Stimulated activated CD4-positive, alpha-beta T cell treated with anti-CD3 and anti-CD28 coated beads, Interleukin-12 subunit alpha, Interleukin-12 subunit beta, amount 100 ng/mL, for 24 hours (primary cell): ENCODE data around the gene CDC23.
A peak's percentile ranks its signal among the peaks of the same experiment; 100 is the strongest.
"Not testable (repeated sequence)": the region's sequence is repeated elsewhere in the genome, so short reads cannot be mapped to it uniquely, and the experiment has no call there.

ENCODE experiments used
- DNase-seq, 2 experiments: peaks; one replicate each; pipeline ENCODE4 v3.0.0-alpha.2; 2020; ENCODE audit warnings: low read depth in 2 of 2

Gene CDC23

GRCh38 chr5:138210985-138211384 is 2.1 kb downstream of the CDC23 start:
- DNase-seq: no peak

- DNase-seq: not testable (repeated sequence)
Observed at GRCh38 chr5:138193859-138194258, 19.3 kb downstream of the CDC23 start.

DNA sequence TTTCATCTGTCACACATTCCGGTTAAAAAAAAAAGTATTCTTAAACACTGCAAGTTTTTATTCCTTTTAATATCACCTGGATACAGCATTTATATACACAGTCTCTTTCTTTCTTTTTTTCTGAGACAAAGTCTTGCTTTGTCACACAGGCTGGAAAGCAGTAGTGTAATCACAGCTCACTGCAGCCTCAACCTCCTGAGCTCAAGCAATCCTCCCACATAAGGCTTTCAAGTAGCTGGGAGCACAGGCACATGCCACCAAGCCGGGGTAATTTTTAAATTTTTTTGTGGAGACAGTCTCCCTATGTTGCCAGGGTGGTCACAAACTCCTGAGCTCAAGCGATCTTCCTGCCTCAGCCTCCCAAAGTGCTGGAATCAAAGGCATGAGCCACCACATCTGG is 20.3 kb downstream of the CDC23 start:
- no peak for DNase-seq

DNA sequence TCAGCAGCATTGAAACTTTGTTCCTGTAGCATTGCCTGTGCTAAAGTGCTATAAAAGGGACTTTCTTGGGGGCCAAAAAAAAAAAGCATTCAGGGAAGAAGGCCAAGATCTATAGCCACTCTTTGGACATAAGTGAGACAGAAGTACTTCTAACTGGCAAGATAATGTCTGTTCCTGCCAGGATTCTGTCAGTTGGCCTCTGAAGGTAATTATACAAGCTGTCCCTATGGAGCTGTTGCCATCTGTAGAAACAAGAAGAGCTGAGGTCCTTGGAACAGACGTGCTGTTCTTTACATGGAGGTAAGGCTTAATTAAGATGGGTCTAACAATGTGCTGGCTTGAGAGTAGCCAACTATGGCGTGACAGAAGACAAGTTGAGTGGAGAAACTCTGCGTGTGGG is 24.5 kb downstream of the CDC23 start:
- DNase-seq: no peak

DNA sequence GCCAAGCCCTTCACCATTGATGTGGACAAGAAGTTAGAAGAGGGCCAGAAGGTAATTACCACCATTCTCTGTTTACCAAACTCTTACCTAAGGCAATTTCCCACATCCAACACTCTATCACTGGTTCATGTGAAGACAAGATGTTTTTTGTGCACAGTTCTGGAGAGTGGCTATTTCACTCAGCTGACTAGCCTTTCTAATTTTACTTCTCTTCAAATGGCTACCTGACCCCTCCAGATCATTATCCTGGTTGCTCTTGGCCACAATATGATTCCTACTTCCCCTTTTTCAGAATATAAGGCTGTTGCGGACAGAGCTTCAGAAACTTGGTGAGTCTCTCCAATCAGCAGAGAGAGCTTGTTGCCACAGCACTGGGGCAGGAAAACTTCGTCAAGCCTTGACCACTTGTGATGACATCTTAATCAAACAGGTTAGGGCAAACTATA is 27.1 kb downstream of the CDC23 start:
- no peak for DNase-seq

DNA sequence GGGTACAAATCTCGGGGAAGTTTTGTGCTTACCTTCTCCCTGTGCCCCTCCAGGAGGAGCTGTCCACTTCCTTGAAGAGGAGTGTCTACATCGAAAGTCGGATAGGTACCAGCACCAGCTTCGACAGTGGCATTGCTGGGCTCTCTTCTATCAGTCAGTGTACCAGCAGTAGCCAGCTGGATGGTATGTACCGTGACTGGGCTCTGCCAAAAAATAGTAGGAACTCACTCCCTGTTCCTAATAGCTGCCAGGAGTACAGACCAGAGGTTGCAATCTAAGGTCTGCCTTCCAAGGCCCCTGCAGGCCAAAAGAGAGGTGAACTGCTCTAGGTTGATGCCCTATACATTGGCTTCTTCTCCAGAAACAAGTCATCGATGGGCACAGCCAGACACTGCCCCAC is 30.3 kb downstream of the CDC23 start:
- DNase-seq: no peak

DNA sequence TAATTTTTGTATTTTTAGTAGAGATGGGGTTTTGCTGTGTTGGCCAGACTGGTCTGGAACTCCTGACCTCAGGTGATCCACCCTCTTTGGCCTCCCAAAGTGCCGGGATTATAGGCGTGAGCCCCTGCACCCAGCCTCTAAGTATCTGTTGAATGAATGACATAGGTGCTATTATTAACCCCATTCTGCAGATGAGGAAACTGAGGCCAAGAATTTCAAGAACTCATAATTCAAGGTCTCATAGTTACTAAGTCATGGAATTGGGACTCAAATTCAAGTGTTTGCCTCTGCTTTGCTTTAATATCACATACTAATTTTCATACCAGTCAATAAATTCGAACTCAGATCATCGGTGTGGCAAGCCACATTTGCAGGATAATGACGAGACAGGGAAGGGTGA is 32.3 kb downstream of the CDC23 start:
- no peak for DNase-seq

GRCh38 chr5:138180183-138180782 is 32.8 kb downstream of the CDC23 start:
- DNase-seq: no peak

DNA sequence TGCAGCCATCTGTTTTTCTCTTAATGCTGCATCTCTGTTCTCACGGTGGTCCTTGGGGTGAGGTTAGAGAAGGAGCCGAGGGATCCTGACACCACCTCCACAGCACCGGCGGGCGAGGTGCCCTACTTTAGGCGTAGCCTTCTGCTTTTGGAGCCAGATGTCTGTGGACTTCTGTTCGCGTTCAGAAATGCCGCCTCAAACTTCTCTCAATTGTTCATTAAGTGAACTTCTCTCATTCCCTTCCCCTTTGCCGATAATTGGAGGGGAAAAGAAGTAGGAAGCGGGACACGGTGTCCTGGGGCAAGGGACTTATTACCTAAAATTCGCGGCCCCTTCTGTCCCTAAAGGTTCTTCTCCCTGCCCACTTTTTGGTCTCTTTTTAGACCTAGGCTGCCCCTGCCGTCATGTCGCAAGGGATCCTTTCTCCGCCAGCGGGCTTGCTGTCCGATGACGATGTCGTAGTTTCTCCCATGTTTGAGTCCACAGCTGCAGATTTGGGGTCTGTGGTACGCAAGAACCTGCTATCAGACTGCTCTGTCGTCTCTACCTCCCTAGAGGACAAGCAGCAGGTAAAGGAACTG is 33.8 kb downstream of the CDC23 start:
- no peak for DNase-seq

GRCh38 chr5:138178516-138179276 is 34.4 kb downstream of the CDC23 start, which contains the start of the genes BRD8 and KIF20A:
TSS of gene BRD8 (minus strand) at chr5:138178630. CDS start at chr5:138178614, 16 bp downstream.
TSS of gene KIF20A (plus strand) at chr5:138179112. CDS start at chr5:138179681, 569 bp downstream.
- peak; percentile 73 to 91 for DNase-seq

- peak in 1 of 2 experiments; percentile 18 for DNase-seq
Observed at GRCh38 chr5:138177941-138178515, 35.1 kb downstream of the CDC23 start.

GRCh38 chr5:138170299-138170698 is 42.8 kb downstream of the CDC23 start:
- no peak for DNase-seq

DNA sequence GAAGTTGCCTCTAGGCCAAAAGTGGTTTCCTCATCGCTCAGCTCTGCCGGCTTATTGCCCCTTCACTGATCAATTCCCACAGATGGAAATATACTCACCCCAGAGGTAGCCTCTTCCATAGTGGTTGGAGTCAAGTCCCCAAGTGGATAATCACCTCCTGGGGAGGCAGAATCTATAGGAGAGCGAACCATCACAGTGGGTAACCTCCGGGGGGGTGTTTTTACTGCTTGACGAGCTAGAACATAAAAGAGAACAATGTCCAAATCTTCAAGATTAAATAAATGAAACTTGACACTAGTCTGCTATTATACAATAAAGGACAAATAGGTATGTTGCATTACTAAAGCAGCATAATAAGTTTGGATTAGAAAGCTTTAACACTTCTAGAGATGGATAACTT is 44.0 kb downstream of the CDC23 start:
- no peak for DNase-seq

DNA sequence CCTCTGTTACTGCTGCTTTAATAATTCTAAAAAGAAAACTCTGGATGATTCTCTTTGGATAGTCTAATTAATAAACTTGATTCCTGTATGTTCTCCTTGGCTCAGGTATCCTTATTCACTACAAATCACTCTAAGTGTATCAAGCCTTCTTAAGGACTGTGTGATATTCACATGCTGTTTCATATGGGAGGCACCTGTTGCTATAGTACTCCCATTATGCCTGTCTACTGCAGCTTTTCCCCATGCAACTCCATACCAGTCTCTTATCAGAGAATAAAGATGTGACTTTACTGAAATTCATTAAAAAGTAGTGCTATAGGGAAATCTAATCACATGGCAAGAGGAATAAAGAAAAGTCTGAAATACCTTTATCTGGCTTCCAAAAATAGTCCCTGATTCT is 49.4 kb downstream of the CDC23 start:
- no peak for DNase-seq

GRCh38 chr5:138160706-138161105 is 52.4 kb downstream of the CDC23 start:
- DNase-seq: no peak

- no peak for DNase-seq
Observed at GRCh38 chr5:138159666-138160065, 53.5 kb downstream of the CDC23 start.

DNA sequence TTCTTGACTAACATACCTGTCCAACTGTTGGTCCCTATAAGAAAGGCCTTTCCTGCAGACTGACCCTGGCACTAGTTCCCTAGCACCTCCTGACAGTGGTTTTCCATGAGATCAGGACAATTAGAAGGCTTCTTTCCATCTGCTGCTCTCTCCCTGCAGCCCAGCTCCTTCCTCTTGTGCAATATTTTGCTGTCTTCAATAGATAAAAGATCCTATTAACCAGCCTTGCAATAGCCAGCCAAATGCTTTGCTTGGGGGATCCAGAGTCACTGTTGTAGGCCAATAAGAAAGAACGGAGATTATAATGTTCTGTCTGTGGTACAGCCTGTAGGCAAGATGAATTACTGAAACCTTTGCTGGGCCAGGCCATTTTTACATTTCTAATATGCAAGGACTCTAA is 55.5 kb downstream of the CDC23 start:
- DNase-seq: no peak

GRCh38 chr5:138155977-138156376 is 57.1 kb downstream of the CDC23 start:
- not testable (repeated sequence) for DNase-seq

GRCh38 chr5:138149530-138149929 is 63.6 kb downstream of the CDC23 start:
- DNase-seq: no peak

GRCh38 chr5:138148811-138149210 is 64.3 kb downstream of the CDC23 start:
- no peak for DNase-seq

DNA sequence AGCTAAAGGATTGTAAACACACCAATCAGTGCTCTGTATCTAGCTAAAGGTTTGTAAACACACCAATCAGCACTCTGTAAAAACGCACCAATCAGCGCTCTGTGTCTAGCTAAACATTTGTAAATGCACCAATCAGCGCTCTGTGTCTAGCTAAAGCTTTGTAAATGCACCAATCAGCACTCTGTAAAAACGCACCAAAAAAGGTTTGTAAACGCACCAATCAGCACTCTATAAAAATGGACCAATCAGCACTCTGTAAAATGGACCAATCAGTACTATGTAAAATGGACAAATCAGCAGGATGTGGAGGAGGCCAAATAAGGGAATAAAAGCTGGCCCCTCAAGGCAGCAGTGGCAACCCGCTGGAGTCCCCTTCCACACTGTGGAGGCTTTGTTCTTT is 69.5 kb downstream of the CDC23 start:
- DNase-seq: not testable (repeated sequence)

GRCh38 chr5:138141734-138142133 is 71.4 kb downstream of the CDC23 start:
- no peak for DNase-seq

DNA sequence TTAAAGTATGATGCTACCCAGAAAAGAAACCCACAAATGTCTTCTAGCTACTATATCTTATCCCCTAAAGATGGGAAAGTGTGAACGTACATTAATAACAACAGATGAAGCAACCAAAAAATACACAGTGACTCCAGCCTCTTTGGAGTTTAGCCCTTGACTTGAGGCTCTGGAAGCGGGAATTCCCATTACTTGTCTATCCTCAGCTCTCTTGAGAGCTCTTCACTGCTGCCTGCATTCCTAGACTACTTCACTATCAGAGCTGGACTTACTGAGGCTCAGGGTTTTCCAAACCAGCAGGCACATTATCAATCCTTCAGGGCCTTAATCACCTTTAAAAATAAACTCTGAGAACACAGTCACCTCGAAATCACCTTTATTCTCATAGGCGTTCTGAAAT is 72.9 kb downstream of the CDC23 start:
- DNase-seq: no peak
